H1 (cell line): ENCODE measurements around the gene CHRDL2. TPM values are rescaled to one million over a fixed set of nuclear protein-coding genes. Genes with fewer than 3 reads are reported as not detected.
A peak's percentile ranks its signal among the peaks of the same experiment; 100 is the strongest.

ENCODE experiments used
- CTCF ChIA-PET: fragments of 300-600 bp; sonication (Branson Sonifier 250); formaldehyde crosslinking; loops from one replicate; lab custom pipeline; 2021; ENCODE audit not compliant: partially characterized antibody; lab: Charles Lee
- POLR2A ChIA-PET: fragments of 300-600 bp; sonication (Branson Sonifier 250); formaldehyde crosslinking; loops from one replicate; lab custom pipeline; 2021; ENCODE audit warnings: inconsistent platforms; ENCODE audit not compliant: partially characterized antibody; lab: Charles Lee
- DNase-seq, 2 experiments: peaks; one replicate each; pipeline versions ENCODE4 v3.0.0 to v3.0.0-alpha.2; 2010 to 2022; ENCODE audit warnings: low spot score in 2 of 2, low read depth in 1 of 2, mixed read lengths in 1 of 2
- FAIRE-seq: peaks from 2 replicates; lab custom pipeline; 2011; peaks lifted over from hg19 to GRCh38; lab: Jason Lieb, UNC
- H2AFZ ChIP-seq: 2 replicates; pipeline ENCODE4 v1.8.1; 2012; ENCODE audit warnings: low read length, inconsistent platforms
- H2AK5ac ChIP-seq: 2 replicates; pipeline ENCODE4 v1.6.1; 2013; ENCODE audit warnings: low read depth, low read length
- H2BK120ac ChIP-seq: replicated peaks from 2 replicates; pipeline ENCODE3; 2013; ENCODE audit warnings: low read depth, low read length, inconsistent platforms
- H2BK12ac ChIP-seq: 2 replicates; pipeline ENCODE4 v1.6.1; 2013; ENCODE audit warnings: low read depth, low read length
- H2BK15ac ChIP-seq: 2 replicates; pipeline ENCODE4 v1.6.1; 2013; ENCODE audit warnings: low read length
- H2BK20ac ChIP-seq: 2 replicates; pipeline ENCODE4 v1.6.1; 2013; ENCODE audit warnings: low read length
- H2BK5ac ChIP-seq: 2 replicates; pipeline ENCODE4 v1.6.1; 2013; ENCODE audit warnings: low read depth, low read length
- H3K14ac ChIP-seq: 2 replicates; pipeline ENCODE4 v1.6.1; 2013; ENCODE audit warnings: inconsistent platforms; ENCODE audit not compliant: insufficient read length
- H3K18ac ChIP-seq: 2 replicates; pipeline ENCODE4 v1.6.1; 2013; ENCODE audit warnings: low read length; ENCODE audit errors: extremely low read depth
- H3K23ac ChIP-seq: 2 replicates; pipeline ENCODE4 v1.6.1; 2013; ENCODE audit warnings: inconsistent platforms; ENCODE audit not compliant: insufficient read length
- H3K23me2 ChIP-seq: 2 replicates; pipeline ENCODE4 v1.6.1; 2013; ENCODE audit warnings: low read depth, low read length
- H3K27ac ChIP-seq: 2 replicates; pipeline ENCODE4 v1.6.1; 2011; ENCODE audit warnings: low read depth, low read length, inconsistent platforms
- H3K27me3 ChIP-seq, 4 experiments: replicated peaks in 1 of 4; 1 replicate in 1 of 4; 2 replicates in 3 of 4; pipeline versions ENCODE4 v1.6.1 to v1.8.1; 2011 to 2013; ENCODE audit warnings: low read length in 3 of 4, mild to moderate bottlenecking in 3 of 4, inconsistent platforms in 2 of 4, mixed read lengths in 2 of 4, moderate library complexity in 1 of 4; ENCODE audit not compliant: control insufficient read depth in 3 of 4, insufficient read depth in 3 of 4; ENCODE audit errors: extremely low read depth in 1 of 4
- H3K36me3 ChIP-seq, 4 experiments: 2 replicates each; pipeline versions ENCODE4 v1.6.1 to v1.8.1; 2011 to 2013; ENCODE audit warnings: mild to moderate bottlenecking in 4 of 4, low read length in 3 of 4, moderate library complexity in 2 of 4, control low read depth in 1 of 4, inconsistent platforms in 1 of 4; ENCODE audit not compliant: insufficient read depth in 4 of 4, control insufficient read depth in 2 of 4
- H3K4ac ChIP-seq: replicated peaks from 2 replicates; pipeline ENCODE3; 2013; ENCODE audit warnings: low read length, low read depth, mixed read lengths, inconsistent platforms; ENCODE audit not compliant: insufficient read length
- H3K4me1 ChIP-seq, 4 experiments: replicated peaks in 1 of 4; 1 replicate in 1 of 4; 2 replicates in 3 of 4; pipeline versions ENCODE4 v1.6.1 to v1.8.1; 2011 to 2013; ENCODE audit warnings: low read length in 3 of 4, inconsistent platforms in 2 of 4, mixed read lengths in 1 of 4; ENCODE audit not compliant: insufficient read depth in 4 of 4, control insufficient read depth in 3 of 4
- H3K4me2 ChIP-seq, 2 experiments: 2 replicates each; pipeline versions ENCODE4 v1.6.1 to v1.8.1; 2011 to 2013; ENCODE audit warnings: low read depth in 2 of 2, low read length in 2 of 2, control low read depth in 1 of 2, inconsistent platforms in 1 of 2, mild to moderate bottlenecking in 1 of 2; ENCODE audit not compliant: insufficient read depth in 1 of 2
- H3K4me3 ChIP-seq, 4 experiments: fragments of 200-600, 300-600 bp in 1 of 4; sonication (generic), shearing (Covaris generic), sonication (Bioruptor Twin) in 1 of 4; 2 replicates each; pipeline versions ENCODE4 v1.5.1 to v1.8.1; 2011 to 2016; ENCODE audit warnings: low read length in 4 of 4, low read depth in 3 of 4, control low read depth in 2 of 4, inconsistent platforms in 2 of 4, mild to moderate bottlenecking in 2 of 4, mixed read lengths in 1 of 4, moderate library complexity in 1 of 4; ENCODE audit not compliant: insufficient read depth in 2 of 4; ENCODE audit errors: extremely low read depth in 1 of 4
- H3K56ac ChIP-seq: replicated peaks from 2 replicates; pipeline ENCODE3; 2013; ENCODE audit warnings: low read depth, mild to moderate bottlenecking, mixed read lengths, low read length, inconsistent platforms; ENCODE audit not compliant: insufficient read length
- H3K79me1 ChIP-seq: 2 replicates; pipeline ENCODE4 v1.6.1; 2013; ENCODE audit warnings: low read depth, low read length, control low read depth
- H3K79me2 ChIP-seq, 2 experiments: 2 replicates each; pipeline versions ENCODE4 v1.6.1 to v1.8.1; 2012 to 2013; ENCODE audit warnings: low read length in 2 of 2, mild to moderate bottlenecking in 2 of 2, inconsistent platforms in 1 of 2; ENCODE audit not compliant: insufficient read depth in 2 of 2, control insufficient read depth in 1 of 2
- H3K9ac ChIP-seq, 4 experiments: replicated peaks in 1 of 4; 1 replicate in 1 of 4; 2 replicates in 3 of 4; pipeline versions ENCODE4 v1.6.1 to v1.8.1; 2011 to 2013; ENCODE audit warnings: low read depth in 3 of 4, low read length in 3 of 4, control low read depth in 2 of 4, mild to moderate bottlenecking in 2 of 4, moderate library complexity in 2 of 4, inconsistent platforms in 1 of 4; ENCODE audit errors: extremely low read depth in 1 of 4
- H3K9me3 ChIP-seq, 2 experiments: 2 replicates each; pipeline versions ENCODE4 v1.6.1 to v1.8.1; 2012 to 2013; ENCODE audit warnings: mild to moderate bottlenecking in 2 of 2, moderate library complexity in 2 of 2, control low read depth in 1 of 2, inconsistent platforms in 1 of 2, low read depth in 1 of 2, low read length in 1 of 2, mixed read lengths in 1 of 2; ENCODE audit not compliant: insufficient read depth in 2 of 2
- H4K20me1 ChIP-seq, 2 experiments: replicated peaks in 1 of 2; 2 replicates each; pipeline versions ENCODE3 to v1.8.1; 2011 to 2013; ENCODE audit warnings: inconsistent platforms in 2 of 2, low read length in 2 of 2, mild to moderate bottlenecking in 1 of 2; ENCODE audit not compliant: insufficient read depth in 2 of 2, control insufficient read depth in 1 of 2
- H4K5ac ChIP-seq: 2 replicates; pipeline ENCODE4 v1.6.1; 2013; ENCODE audit warnings: low read length, low read depth, mixed read lengths, inconsistent platforms; ENCODE audit not compliant: insufficient read length
- H4K8ac ChIP-seq: 2 replicates; pipeline ENCODE4 v1.8.0; 2013; ENCODE audit warnings: mild to moderate bottlenecking, moderate library complexity, low read length, inconsistent platforms; ENCODE audit not compliant: insufficient read depth; ENCODE audit errors: extremely low read depth
- H4K91ac ChIP-seq: replicated peaks from 2 replicates; pipeline ENCODE3; 2013; ENCODE audit warnings: low read length, mixed read lengths, inconsistent platforms; ENCODE audit not compliant: insufficient read length
- BRCA1 ChIP-seq: IDR thresholded peaks from 2 replicates; pipeline ENCODE4 v1.6.1; 2012; ENCODE audit warnings: low read depth, low read length, improper control_type of control experiment
- CBX8 ChIP-seq: fragments of 300-800, 300-1000 bp; sonication (generic); IDR thresholded peaks from 2 replicates; pipeline ENCODE4 v1.7.1; 2016; ENCODE audit warnings: low read depth, low read length, borderline replicate concordance
- CEBPB ChIP-seq: IDR thresholded peaks from 2 replicates; pipeline ENCODE4 v1.6.1; 2012; ENCODE audit warnings: low read depth, low read length
- CREB1 ChIP-seq: IDR thresholded peaks from 2 replicates; pipeline ENCODE4 v1.6.1; 2012; ENCODE audit warnings: inconsistent platforms
- E2F6 ChIP-seq: IDR thresholded peaks from 2 replicates; pipeline ENCODE4 v1.6.1; 2012; ENCODE audit warnings: inconsistent platforms
- EGR1 ChIP-seq: IDR thresholded peaks from 2 replicates; pipeline ENCODE4 v1.6.1; 2011; ENCODE audit warnings: low read depth, low read length, borderline replicate concordance
- EP300 ChIP-seq, 2 experiments: IDR thresholded peaks; 1 replicate in 1 of 2; 2 replicates in 1 of 2; pipeline ENCODE4 v1.6.1; 2011 to 2012; ENCODE audit warnings: low read depth in 2 of 2, low read length in 2 of 2, mild to moderate bottlenecking in 2 of 2, borderline replicate concordance in 1 of 2, inconsistent platforms in 1 of 2, moderate library complexity in 1 of 2
- HDAC6 ChIP-seq: IDR thresholded peaks from one replicate; pipeline ENCODE4 v1.7.1; 2012; ENCODE audit warnings: low read depth, mild to moderate bottlenecking, inconsistent platforms, low read length, moderate library complexity
- KDM5A ChIP-seq: fragments of 200-600 bp; IDR thresholded peaks from 2 replicates; pipeline ENCODE4 v1.7.1; 2012; ENCODE audit warnings: mild to moderate bottlenecking, low read length, inconsistent platforms, mixed read lengths
- POLR2A ChIP-seq, 2 experiments: IDR thresholded peaks; 1 replicate in 1 of 2; 2 replicates in 1 of 2; pipeline ENCODE4 v1.6.1; 2011; ENCODE audit warnings: low read depth in 2 of 2, low read length in 2 of 2, mild to moderate bottlenecking in 2 of 2; ENCODE audit errors: control extremely low read depth in 1 of 2
- RFX5 ChIP-seq: IDR thresholded peaks from 2 replicates; pipeline ENCODE4 v1.6.1; 2011; ENCODE audit warnings: low read depth, low read length, improper control_type of control experiment, borderline replicate concordance
- SP2 ChIP-seq: IDR thresholded peaks from 2 replicates; pipeline ENCODE4 v1.6.1; 2012; ENCODE audit warnings: mild to moderate bottlenecking, low read length, inconsistent platforms
- SUZ12 ChIP-seq: fragments of 200-600 bp; sonication (generic); IDR thresholded peaks from 2 replicates; pipeline ENCODE4 v1.6.1; 2012; ENCODE audit warnings: mild to moderate bottlenecking, inconsistent platforms, low read length, moderate library complexity, mixed read lengths
- TEAD4 ChIP-seq: IDR thresholded peaks from 2 replicates; pipeline ENCODE4 v1.6.1; 2012; ENCODE audit warnings: low read depth, low read length, inconsistent platforms, mixed read lengths
- YY1 ChIP-seq: IDR thresholded peaks from 2 replicates; pipeline ENCODE4 v1.6.1; 2011; ENCODE audit warnings: low read depth, mild to moderate bottlenecking, low read length
- ZNF274 ChIP-seq: IDR thresholded peaks from 2 replicates; pipeline ENCODE4 v1.7.0; 2012; ENCODE audit warnings: low read length, borderline replicate concordance; ENCODE audit errors: extremely low read depth
- WGBS, 2 experiments: shearing (Covaris generic) in 1 of 2; methylation state at CpG; one replicate each; pipeline versions ENCODE4 v1.1.6 to v1.1.7; 2013 to 2015; ENCODE audit warnings: low lambda C conversion rate in 2 of 2, mixed read lengths in 2 of 2, inconsistent platforms in 1 of 2, low coverage in 1 of 2, missing lambda C conversion rate in 1 of 2; ENCODE audit not compliant: insufficient replicate concordance in 2 of 2, insufficient coverage in 1 of 2, insufficient read length in 1 of 2; ENCODE audit errors: extremely low coverage in 1 of 2, missing lambda C conversion rate in 1 of 2; 5-methylcytosine and 5-hydroxymethylcytosine counted together
- polyA plus RNA-seq, 7 experiments: library from polyadenylated mRNA; depleted of rRNA in 3 of 7; stranded (reverse) in 5 of 7; unstranded in 2 of 7; fragments of >200 nt in 5 of 7; fragments of 200-250 nt in 2 of 7; gene quantifications; 1 replicate in 5 of 7; 2 replicates in 1 of 7; 4 replicates in 1 of 7; pipeline versions ENCODE4 v1.2.1 to v1.2.3, GENCODE V29; 2011 to 2013; ENCODE audit warnings: missing spikeins in 2 of 7, mixed read lengths in 2 of 7
- total RNA-seq: library from RNA; stranded (reverse); fragmentation: NEBNext Ultra II Directional; extraction: Animal tissue kit (Norgen Biotek cat#: 25700); gene quantifications from 2 replicates; pipeline ENCODE4 v1.2.1, GENCODE V29; 2021

The CHRDL2 gene
- total and polyA plus RNA-seq, 2 of the 8 experiments (the other 6 are each of a cell fraction or from before 2014, with no cell fraction given), result 0.26 to 0.48 TPM

GRCh38 chr11:74679513-74679865, 51.7 kb downstream of the CHRDL2 start:
- Histone ChIP-seq H3K9ac (no peak overlapping the region), H4K5ac (no peak overlapping the region), H4K8ac (no peak overlapping the region), H3K23ac (no peak overlapping the region), H4K91ac (no peak overlapping the region), H3K9me3 (0 out of 4 replicates have a peak, but pooled peaks cover 0 to under 1% of the 10 kb centered on the region in 2 experiments), H2BK20ac (no peak overlapping the region), H3K4me1 (peaks cover 3 to 8% (median 7%) of the 10 kb centered on the region in 4 experiments; a peak in 6 of 7 replicates), H2BK5ac (no peak overlapping the region), H3K79me1 (no peaks in the 10 kb centered on the region), H2AFZ (no peak overlapping the region), H3K79me2 (no peaks in the 10 kb centered on the region), H3K56ac (no peak overlapping the region), H3K27me3 (peaks cover 0 to 12% (median 7%) of the 10 kb centered on the region in 4 experiments; a peak in 5 of 7 replicates), H3K18ac (no peak overlapping the region), H4K20me1 (no peaks in the 10 kb centered on the region), H3K14ac (no peak overlapping the region), H3K23me2 (no peaks in the 10 kb centered on the region), H2BK12ac (no peak overlapping the region), H3K4me3 (no peak overlapping the region), H3K36me3 (no peaks in the 10 kb centered on the region), H2AK5ac (no peak overlapping the region), H3K4me2 (no peak overlapping the region), H3K4ac (no peak overlapping the region), H3K27ac (no peak overlapping the region), H2BK120ac (no peak overlapping the region), H2BK15ac (no peak overlapping the region)
- CTCF ChIA-PET, result interaction anchor here (1.8 kb wide), 1 partner anchor 16 kb away, joined by 4 read pairs; no protein-coding TSS in a partner anchor
- POLR2A ChIA-PET, result no interaction called here
- DNase-seq (peak in 1 of 2 experiments; percentile 38), FAIRE-seq (no peak)
- WGBS, 2 experiments, result 87% methylated on average over 3 of the region's 3 CpGs; no CpG with 5 or more reads in 1 of the 2 experiments
- TF ChIP-seq RFX5 (no peak), CREB1 (no peak), EP300 (IDR thresholded peaks at IDR 0.05; ENCODE audit: borderline replicate concordance in 1 of 2, low read depth in 2 of 2, low read length in 2 of 2) (no peak), SUZ12 (no peak), KDM5A (no peak), E2F6 (no peak), CEBPB (no peak), BRCA1 (no peak), SP2 (no peak), TEAD4 (no peak), HDAC6 (no peak), EGR1 (no peak), ZNF274 (no peak), POLR2A (IDR thresholded peaks at IDR 0.05; ENCODE audit: control extremely low read depth in 1 of 2, low read depth in 2 of 2, low read length in 2 of 2) (no peak), CBX8 (no peak), YY1 (no peak)
